ENCODE results near the gene ZBTB47. TPM values are rescaled to one million over a fixed set of nuclear protein-coding genes. Genes with fewer than 3 reads are reported as not detected.

Gene ZBTB47
- polyA plus RNA-seq, 5 donors = 10.0 to 17.3 (median 13.1) TPM

DNA sequence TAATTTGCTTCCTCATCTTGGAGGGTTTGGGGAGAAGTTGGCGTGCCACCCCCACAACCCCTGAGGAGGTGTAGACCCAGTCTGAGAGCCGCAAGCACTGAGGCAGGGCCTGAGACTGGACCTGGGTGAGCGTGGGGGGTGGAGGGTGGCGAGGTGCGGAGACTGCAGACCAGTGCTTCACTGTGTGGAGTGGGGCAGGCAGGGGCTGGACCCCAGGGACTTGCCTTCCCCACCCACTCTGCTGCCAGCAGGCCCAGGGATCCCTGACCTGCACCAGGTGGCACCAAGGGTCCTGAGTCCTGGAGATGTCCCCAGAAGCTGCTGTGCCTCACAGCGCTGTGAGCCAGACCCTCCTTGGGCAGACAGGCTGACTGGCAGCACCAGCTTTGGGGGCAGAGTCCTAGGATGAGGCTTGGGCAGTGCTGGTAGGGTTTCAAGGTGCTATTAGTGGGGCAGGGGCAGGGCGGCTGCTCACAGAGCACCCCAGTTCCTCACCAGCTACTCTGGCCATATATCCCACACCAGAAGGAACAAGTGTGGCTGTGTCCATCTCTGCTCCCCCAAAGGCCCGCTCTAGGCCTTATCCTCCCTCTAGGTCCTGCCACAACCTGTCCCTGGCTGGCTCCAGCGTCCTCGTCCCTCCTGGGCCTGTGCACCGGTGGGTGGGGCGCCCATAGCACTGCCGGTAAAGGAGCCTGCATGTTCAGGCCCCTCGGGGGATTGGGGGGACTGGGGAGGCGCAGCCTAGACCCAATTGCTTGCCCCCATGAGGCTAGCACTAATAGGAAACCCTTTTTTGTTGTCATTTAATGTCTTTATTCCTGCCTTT is 11.8 kb downstream of the ZBTB47 start:
- DNase-seq = no peak

DNA sequence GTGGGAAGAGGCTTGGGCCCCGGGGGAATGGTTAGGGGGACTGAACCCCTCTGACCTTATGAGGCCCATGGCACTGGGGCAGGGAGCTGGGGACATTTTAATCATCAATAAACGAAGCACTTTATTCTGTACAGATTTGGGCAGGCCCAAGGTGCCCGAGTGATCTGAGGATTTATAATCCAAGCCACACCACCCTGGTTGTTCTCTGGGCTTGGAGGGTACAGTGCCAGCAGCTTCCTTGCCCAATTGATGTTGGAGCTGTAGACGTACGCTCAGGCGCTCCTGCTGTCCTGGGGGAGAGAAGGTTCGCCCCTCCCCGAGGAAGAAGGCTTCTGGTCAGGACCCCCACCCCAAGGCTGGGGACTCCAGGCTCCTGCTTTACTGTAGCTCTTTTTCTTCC is 12.5 kb downstream of the ZBTB47 start:
- DNase-seq = no peak

DNA sequence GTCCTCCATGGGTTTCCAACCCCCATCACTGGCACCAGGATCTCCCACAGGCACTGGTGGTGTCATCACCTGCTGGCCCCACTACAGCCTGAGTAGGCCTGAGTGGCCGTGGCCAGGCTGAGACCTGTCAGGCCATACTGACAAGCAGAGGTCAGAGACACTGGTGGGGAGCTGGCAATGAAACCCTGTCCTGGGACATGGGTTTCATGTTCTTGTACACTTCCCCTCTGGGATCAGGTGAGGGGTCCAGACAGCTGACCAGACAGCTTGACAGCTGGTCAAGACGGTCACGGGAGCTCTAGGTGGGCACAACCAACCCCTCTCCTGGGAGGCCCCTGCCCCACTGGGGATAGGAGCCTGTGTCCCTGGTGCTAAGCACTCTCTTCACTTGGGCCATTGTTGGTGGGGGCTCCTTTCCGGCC is 13.1 kb downstream of the ZBTB47 start:
- no peak for DNase-seq

DNA sequence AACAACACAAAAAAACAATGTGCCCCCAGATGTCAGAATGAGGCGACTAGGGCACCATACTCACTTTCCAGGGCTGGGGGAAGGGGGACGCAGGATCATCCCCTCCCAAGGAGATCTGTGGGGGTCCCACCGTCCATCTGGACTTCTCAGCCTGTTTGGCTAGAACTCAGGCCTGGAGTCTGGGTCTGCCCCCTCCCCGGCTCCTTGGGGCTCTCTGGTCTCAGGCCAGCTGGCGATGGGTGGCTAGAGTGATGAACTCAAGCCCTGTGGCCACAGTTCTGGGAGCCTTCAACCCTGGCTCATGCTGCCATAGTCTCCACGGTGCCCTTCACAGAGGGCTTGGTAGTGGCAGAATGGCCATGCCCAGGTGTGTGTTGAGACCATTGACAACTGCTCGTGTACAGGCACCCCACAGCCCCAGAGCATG is 13.6 kb downstream of the ZBTB47 start:
- no peak for DNase-seq

DNA sequence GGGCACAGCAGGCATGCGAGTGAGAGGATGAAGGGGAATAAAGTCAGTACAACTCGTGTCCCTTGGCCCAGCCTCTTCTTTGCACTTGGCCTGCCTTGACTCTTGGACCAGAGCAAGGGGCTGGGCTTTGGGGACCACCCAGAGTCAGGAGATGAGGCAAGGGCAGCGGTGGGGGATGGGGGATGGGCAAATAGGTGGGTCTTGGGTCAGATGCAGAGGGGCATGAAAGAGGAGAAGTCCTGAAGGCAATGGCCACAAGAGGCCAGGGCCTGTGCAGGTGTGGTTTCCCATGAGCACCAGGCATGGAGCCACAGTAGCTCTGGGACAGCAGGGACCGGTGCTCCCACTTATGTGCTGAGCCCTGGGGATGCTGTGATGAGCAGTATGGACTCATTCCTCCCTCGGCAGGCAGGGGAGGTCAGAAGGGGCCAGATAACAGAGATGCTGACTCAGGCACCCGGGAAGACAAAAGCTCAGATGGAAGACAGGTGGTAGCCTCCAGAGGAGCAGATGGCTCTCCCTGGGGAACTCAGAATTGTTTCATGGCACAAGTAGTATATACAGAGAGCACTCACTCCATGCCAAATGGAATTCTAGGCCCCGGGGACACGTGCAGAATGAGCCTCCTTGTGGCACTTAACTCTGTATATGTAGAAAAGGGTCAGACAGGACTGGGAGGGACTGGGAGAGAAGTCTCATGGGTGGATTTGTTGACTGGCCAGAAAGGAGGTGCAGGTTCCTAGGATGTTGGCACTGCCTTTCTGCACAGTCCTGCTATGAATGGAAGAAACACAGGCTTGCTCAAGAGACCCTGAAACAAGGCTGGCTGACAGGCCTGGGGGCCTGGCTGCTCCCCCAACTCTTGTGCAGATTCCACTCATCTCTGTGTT is 14.3 kb downstream of the ZBTB47 start:
- DNase-seq = no peak

DNA sequence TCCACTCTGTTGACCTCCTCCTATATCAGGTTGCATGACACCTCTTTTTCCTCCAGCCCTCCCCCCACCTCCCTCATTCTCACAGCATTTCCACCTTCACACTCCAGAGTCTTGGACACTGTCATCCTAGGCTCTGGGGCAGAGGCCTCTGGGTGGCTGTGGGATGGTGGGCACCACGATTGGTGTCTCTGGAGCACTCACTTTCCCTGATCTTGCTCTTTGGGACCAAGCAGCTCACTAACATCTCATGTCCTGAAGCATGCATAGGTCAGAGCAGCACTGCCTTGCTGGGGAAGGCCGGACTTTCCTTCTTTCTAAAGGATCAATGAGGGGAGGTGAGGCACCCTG is 14.9 kb downstream of the ZBTB47 start:
- no peak for DNase-seq

DNA sequence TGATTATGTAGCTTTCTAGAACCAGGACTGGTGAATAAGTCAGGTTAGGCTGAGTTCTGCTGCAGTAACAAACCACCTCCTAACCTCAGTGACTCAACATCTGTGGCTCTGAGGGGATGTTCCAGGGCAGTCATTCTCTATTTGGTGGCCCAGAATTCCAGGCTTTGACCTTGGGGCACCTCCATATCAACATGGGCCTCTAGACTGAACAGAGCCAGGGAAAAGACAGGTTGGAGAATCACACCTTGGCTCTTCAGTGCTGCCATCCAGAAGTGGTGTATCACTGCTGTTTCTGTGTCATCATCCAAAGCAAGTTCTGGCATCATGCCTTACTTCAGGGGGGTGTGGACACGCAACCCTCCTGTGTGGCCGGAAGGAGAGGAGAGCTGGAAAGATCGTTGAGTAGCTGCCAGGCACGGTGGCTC is 15.3 kb downstream of the ZBTB47 start:
- no peak for DNase-seq

DNA sequence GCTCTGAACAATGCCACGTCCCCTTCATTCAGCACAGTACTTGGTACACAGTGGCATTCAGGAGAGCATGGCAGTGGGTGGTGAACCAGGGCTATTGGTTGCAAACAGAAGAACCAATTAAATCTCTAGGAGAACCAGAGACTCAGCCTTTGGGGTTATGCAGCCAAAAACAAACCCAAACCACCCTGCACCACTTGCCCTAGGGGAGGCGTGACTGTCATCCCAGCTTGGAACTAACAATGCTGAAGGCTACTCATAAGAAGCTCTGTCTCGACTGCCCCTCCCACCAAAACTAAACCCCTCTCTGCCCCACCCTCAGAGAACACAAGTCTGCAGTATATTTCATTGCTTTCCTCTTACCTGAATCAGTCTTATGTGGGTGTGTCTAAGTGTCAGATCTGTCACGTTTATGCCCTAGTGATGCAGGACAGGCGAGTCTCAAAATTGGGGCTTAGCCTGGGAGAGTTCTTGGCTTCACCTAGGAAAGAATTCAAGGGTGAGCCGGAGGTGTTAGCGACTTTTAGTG is 16.6 kb downstream of the ZBTB47 start:
- DNase-seq = no peak

DNA sequence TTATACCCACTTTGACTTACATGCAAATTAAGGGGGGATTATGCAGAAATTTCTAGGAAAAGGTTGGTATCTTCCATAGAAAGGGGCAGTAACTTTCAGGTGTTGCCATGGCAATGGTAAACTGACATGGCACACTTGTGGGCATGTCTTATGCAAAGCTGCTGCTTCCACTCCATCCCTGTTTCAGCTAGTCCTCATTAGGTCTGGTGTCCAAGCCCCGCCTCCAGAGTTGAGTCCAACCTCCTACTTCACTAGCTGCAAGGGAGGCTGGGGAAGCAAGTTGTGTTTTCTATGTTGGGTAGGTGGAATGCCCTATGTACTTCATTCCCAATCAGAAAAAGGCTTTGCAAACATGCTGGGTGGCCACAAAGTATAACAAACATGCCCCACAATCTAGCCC is 17.2 kb downstream of the ZBTB47 start:
- DNase-seq = no peak

DNA sequence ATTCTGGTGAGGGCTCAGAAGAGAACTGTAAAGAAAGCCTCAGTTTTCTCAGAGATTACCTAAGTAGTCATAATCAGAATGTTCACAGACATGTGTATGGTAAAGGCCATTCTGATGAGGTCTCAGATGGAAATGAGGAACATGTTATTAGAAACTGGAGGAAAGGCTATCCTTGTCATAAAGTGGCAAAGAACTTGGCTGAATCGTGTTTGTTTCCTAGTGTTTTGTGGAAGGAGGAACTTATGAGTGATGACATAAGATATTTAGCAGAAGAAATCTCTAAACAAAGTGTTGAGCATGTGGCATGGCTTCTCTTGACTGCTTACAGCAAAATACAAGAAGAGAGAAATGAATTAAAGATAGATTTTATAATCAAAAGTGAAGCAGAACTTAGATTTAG is 19.0 kb downstream of the ZBTB47 start:
- DNase-seq = no peak

DNA sequence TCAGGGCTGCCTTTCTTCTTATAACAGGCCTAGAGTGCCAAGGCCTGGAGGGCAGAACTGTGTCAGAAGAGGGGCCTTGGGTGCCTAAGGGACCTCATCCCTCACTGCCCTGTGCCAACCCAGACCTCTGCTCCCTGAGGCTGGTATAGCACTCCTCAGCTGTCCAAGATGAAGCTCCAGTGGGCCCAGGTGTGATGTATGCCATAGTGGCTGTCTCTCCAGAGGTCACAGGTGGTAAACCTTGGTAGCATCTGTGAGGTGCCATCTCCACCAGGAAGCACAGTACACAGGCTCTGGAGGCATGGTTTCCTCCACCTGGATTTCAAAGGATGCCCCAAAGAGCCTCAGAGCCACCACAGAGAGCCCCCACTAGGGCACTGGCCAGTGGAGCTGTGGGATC is 19.6 kb downstream of the ZBTB47 start:
- no peak for DNase-seq

DNA sequence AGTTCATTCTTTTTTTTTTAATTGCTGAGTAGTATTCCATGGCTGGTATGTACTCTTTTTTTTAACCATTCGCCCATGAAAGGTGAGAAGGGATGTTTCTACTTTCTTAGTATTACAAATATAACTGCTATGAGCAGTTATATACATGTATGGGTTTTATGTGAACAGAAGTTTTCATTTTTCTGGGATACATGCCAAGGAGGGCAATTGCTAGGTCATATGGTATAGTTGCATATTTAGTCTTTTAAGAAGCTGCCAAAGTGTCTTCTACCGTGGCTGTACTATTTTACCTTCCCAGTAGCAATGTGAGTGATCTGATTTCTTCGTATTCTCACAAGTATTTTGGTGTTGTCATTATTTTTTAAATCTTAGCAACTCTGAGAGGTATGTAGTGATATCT is 20.6 kb downstream of the ZBTB47 start:
- no peak for DNase-seq

DNA sequence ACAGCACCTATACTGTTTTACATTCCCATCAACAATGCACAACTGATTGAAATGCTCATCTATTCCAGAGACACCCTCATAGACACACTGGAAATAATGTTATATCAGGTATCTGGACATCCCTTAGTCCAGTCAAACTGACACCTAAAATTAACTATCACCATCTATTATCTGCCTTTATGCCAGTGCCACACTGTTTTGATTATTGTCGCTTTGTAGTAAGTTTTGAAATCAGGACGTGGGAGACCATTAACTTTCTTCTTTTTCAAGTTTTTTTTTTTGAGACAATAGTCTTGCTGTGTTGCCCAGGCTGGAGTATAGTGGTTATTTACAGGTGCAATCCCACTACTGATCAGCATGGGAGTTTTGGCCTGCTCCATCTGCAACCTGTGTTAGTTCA is 22.4 kb downstream of the ZBTB47 start:
- no peak for DNase-seq

DNA sequence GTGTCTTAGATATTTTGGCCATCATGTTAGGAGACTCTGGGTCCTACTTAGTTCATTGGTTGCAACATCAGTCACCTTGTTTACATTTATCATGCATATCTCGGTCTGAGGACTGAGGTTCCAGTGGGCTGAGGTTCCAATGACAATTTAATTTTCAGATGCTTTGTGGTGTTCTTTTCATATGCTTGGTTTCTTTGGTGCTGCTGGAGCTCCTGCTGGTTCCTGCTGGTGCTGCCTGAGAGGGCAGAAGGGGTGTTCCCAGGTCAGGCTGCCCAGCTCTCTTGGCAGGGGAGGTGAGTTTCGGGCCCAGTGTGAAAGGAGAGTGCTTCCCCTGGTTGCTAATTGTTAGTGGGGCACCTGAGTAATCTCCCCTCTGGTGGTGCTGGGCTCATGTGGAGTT is 24.9 kb downstream of the ZBTB47 start:
- DNase-seq = no peak

DNA sequence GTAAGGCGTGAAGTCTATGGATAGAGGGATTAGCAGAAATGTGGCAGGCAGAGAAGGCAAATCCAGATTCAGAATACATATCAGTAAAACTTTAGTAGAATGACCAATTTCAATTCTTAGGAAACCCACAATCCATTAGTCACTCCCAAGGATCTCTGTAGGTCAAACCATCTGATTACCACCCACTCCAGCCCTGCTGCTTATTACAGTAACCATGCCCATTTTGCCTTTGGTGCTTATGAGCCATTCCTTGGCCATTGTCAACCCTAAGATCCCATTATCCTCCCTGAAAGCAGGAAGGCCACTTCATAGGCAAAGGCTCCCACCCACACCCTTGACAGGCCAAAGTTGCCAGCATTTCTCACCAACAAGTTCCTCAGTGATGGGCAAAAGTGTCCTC is 26.8 kb downstream of the ZBTB47 start:
- DNase-seq = no peak

DNA sequence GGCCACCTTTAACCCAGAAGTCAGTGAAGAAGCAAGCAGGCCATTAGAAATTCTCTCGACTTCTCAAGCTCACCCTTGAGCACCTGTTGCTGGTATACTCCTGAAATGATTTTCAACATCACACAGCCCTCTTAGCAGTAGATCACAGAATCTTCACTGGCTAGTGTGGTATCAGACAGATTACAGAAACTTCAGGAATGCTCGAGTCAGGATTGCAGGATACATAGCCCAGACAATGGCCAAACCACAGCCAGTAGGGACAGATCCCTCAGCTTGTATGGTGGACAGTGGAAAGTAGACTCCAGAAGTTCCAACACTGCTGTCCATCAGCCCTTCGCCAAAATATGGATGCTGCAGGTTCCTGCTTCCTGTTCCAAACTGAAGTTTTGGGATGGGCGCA is 27.3 kb downstream of the ZBTB47 start:
- no peak for DNase-seq

DNA sequence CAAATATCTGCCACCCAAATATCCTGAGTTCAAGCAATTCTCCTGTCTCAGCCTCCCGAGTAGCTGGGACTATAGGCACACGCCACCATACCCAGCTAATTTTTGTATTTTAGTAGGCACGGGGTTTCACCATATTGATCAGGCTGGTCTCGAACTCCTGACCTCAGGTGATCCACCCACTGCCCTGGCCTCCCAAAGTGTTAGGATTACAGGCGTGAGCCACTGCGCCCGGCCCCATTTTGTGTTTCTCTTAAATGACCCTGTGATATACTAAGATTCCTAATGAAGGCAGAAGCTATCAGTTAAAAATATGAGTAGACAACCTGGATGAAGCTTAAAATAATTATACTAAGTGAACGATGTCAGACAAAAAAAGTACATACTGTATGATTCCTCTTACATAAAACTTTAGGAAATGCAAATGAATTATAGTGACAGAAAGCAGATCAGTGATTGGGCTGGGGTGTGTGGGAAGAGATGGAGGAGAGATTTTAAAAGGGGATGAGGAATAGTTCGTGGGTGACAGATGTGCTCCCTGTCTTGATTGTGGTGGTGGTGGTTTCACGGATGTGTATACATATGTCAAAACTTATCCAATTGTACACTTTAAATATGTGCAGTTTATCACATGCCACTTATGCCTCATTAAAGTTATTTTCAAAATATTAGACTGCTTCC is 28.0 kb downstream of the ZBTB47 start:
- no peak for DNase-seq

DNA sequence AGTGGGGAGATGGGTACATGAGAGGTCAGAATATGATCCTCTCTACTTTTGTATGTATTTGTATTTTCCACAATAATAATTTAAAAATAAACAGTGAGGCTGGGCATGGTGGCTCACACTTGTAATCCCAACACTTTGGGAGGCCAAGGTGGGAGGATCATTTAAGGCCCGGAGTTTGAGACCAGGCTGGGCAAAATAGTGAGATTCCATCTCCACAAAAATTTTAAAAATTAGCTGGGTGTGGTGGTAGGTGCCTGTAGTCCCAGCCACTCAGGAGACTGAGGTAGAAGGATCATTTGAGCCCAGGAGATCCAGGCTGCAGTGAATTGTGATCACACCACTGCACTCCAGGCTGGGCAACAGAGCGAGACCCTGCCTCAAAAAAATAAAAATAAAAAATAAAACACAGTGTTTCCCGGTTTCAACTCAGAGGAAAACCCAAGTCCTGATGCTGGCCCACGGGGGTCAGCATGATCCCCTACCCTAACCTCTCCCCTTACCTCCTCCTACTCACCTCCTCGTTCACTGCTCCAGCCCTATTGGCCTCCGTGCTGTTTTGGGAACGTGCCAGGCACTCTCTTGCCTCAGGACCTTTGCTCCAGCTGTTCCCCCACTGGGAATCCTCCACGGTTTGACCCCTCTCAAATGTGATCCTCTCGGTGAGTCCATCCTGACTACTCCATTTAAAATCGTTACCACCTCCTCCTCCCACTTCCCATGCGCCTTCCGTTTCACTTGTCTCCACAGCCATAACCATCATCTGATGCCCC is 29.0 kb downstream of the ZBTB47 start:
- no peak for DNase-seq

DNA sequence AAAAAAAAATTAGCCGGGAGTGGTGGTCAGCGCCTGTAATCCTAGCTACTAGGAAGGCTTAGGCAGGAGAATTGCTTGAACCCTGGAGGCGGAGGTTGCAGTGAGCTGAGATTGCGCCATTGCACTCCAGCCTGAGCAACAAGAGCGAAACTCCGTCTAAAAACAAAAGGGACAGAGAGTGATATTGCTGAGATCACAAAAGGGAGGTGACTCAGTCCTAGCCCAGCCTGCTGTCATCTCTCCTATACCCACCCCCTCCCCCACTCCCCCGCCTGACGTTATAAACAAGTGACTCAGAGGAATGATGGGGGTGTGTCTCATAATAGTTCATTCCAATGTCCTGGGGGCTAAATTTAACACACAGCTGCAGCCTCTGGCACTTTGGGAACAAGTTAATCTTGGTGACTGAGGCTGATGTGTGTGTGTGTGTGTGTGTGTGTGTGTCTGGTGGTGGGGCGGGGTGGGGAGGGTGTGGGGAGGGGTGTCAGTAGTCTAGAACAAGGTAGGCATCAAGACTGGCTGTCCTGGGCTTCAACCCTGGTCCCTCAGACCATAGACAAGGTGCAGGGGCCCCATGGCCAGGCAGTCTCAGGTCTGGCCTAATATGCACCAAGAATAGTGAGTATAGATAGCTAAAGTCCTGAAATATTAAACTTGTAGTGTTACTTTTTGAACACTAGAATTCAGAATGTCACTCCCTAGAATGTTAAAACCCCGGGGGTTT is 30.5 kb downstream of the ZBTB47 start:
- DNase-seq = no peak

DNA sequence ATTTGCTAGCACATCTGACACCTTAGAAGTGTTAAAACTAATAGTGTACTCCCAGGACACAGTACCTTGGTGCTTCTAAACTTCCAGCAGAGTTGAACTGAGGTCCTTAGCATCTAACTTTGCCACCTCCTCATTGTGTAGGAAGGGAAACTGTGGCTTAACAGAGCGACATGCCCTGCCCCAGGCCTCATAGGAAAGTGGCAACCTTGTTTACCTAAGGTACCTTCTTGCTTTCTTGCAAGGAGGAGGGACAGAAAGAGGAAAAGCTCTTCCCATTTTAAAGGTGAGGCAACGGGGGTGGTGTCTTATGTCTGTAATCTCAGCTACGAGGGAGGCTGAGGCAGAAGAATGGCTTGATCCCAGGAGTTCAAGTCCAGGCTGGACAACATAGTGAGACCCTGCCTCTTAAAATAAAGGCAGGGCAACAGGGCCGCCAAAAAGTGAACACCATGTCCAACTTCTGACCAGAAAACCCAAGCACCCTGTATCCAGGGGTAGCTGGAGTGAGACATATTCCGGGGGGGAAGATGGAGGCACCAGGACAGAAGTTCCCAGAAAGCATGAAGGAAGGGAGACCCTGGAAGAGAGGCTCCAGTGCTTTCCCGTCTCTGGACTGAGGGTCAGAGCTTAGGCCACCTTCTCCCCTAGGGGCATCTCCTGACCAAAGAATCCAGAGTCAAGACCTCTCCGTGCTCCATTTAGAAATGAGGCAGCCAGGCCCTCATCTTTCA is 31.3 kb downstream of the ZBTB47 start:
- no peak for DNase-seq
